ENCODE measurements around the gene MYOZ3. TPM values are rescaled to one million over a fixed set of nuclear protein-coding genes. Genes with fewer than 3 reads are reported as not detected.

MYOZ3 gene
- total RNA-seq, 1 donor from 2014 or later, result 5.5 TPM

DNA sequence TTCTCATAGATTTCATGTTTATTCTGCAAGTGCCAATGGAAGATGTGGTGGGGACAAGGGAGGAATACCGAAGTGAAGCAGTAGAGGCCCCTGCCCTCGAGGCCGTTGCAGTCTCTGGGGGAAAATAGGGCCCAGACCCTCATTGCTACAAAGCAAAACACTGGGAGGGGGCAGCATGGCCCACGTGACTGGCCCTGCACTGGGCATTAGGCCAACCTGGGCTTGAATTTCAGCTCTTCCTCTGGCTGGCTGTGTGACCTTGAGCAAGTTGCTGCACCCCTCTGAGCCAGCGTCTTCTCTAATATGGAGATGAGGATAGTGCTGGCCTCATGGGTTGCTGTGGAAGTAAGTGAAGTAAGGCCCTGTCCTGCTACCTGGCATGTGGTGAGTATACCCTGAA, 21.3 kb upstream of the MYOZ3 start:
- DNase-seq (ENCODE audit: missing footprints), result no peak
- intact Hi-C loops (cut with DNase I), result loop anchor here (2.0 kb wide), 1 partner anchor 13 kb away; no protein-coding TSS in a partner anchor
- ATAC-seq, result no peak

DNA sequence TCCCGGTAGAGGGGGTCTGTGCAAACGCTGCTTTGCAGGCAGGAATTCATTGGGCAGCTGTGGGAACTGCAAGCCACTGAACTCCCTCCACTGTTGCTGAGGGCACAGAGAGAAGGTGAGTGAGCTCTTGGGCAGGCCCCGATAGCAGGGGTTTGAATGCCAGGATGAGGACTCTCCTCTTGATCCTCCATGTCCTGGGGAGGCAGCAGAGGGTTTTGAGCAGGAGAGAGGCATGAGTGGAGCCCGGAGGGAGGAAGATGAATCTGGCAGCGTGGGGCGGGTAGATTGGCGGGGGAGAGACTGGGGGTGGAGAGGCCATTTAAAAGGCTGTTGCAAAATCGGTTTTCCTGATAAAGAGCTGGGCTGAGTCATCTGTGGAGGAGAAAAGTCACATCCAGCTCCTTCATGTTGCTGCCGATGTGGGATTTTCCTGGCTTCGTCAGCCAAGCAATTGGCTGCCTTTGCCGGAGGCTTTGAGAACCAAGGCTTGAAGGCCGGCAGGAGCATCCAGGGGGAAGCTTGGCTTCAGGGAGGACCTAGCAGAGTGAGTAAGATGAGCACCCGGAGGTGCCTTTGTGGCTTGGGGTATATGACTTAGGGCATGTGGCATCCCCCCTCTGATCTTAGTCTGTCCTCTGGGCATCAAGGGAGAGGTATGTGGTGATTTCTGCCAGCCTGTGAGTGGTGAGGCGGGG, 20.6 kb upstream of the MYOZ3 start, which contains the start of gene SYNPO:
Gene SYNPO, plus strand, starts transcription at position 350 of the 695 bp plus-strand sequence. CDS start 7,616 bp downstream, outside the sequence.
- intact Hi-C loops (cut with DNase I), result loop anchor here (2.0 kb wide), 1 partner anchor 14 kb away; no protein-coding TSS in a partner anchor
- peak; percentile 77 for ATAC-seq
- DNase-seq (ENCODE audit: missing footprints), result no peak

DNA sequence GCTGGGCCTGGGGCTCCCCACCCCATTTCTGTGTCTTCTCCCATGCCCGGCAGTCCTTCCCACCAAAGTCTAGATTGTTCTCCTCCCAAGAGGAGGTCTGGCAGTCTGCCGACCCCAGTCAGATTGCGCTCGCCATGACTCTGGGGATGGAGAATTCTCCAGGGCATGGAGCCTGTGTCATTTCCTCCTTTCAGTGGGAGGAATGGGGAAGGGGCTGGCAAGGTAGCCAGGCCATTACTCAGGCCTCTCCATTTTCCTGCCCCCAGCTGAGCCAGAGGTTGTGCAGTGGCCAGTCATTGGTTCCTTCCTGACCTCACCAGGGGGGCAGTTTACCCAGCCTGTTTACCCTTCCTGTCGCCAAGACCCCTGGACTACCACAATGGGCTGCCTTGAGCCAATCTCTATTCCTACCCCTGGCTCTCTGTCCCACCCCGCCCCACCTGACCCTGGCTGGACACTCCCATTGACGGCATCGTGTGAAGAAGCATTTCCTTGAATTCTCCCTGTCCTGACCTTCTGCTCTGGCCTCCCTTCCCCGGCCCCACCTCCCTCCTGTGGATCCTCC, 20.0 kb upstream of the MYOZ3 start:
- DNase-seq (ENCODE audit: missing footprints), result no peak
- ATAC-seq, result peak; percentile 32
- intact Hi-C loops (cut with DNase I), result loop anchor here (2.0 kb wide), 1 partner anchor 14 kb away; no protein-coding TSS in a partner anchor

DNA sequence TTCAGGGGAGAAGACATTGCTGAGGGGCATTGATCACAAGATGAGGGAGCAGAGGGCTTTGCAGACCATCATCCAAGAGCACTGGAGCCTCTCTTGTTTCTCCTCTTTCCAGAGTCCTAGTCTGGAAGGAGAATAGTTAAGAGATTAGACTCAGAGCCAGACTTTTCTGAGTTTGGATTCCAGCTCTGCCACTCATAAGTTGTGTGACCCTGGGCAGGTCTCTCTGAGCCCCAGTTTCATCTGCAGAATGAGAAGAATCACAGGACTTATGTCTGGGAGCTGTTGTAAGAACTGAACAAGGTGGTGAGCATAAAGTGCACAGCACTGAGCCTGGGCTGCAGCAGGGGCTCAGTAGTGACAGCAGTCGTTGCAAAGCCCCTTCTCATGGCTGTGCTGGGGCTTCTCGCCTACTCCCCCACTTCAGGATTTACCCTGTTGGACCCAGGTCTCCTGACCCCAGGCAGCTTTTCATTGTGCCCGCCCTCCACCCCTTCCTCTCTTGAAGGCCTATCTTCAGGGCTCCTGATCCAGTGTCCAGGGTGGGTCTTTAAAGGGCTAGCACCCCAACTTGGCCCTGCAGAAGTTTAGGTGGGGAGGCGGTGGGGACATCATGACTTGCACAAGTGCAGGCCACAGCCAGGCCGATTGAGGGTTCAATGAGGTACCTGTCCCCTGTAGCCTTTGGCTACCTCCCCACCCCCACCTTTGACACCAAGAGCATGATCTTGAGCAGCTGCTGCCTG, 19.1 kb upstream of the MYOZ3 start:
- no peak for DNase-seq (ENCODE audit: missing footprints)
- ATAC-seq, result no peak
- intact Hi-C loops (cut with DNase I), result loop anchor here (2.0 kb wide), 1 partner anchor 15 kb away; no protein-coding TSS in a partner anchor

DNA sequence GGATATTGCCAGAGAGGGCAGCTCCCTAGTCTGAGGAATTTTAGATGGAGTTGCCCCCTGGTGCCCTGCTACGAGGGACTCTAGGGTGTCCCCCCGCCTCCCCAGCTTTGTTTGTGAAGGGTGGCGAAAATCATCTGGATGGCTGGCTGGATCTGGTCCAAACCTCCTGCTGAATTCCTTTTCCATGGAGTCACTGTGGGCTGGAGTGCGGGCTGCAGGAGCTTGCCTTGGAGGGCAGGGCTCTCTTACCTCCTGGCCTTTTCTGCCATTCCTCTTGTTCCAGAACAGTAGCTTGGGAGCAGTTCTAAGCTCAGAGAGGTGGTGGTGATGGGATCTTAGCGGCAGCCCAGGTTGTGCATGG, 18.5 kb upstream of the MYOZ3 start:
- DNase-seq (ENCODE audit: missing footprints), result no peak
- intact Hi-C loops (cut with DNase I), result no loop called here
- ATAC-seq, result peak; percentile 26

DNA sequence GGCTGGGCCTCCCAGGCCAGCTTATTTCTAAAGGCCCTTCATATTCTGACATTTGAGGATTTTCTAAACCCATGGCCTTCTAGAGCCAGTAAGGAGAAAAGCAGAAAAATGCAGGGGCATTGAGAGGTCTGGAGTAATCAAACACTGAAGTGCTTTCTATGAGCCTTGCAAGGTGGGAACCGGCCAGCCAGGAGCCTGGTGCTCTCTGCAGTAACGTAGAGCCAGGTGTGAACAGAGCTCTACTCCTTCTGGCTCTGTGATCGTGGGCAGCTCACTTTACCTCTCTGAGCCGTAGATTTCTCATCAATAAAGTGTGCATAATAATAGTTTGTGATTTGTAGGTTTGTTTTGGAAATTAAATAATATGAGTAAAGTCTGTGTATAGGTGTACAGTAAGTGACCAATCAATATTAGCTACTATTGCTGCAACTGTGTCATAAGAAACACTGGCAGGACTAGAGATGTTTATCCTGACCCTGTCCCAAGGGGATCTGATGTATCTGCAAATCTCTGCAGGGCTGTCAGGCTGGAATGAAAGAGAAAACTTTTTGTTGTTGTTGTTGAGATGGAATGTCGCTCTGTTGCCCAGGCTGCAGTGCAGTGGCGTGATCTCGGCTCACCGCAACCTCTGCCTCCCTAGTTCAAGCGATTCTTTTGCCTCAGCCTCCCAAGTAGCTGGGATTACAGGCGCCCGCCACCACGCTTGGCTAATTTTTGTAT, 17.9 kb upstream of the MYOZ3 start:
- DNase-seq (ENCODE audit: missing footprints), result no peak
- ATAC-seq, result no peak
- intact Hi-C loops (cut with DNase I), result no loop called here

DNA sequence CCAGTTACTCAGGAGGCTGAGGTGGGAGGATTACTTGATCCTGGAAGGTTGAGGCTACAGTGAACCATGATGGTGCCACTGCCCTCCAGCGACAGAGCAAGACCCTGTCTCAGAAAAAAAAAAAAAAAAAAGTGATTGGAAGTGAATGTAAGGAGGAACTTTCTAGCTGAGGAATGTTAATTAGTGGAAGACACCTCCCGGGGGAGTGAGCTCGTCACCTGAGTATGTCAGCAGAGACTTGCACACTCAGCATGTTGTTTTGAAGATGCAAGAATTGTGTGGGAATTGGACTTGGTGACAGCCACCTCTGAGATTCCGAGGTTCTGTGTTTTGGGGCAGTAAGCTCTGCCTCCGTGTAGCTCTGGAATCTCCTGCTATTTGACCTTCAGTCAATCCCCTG, 17.0 kb upstream of the MYOZ3 start:
- intact Hi-C loops (cut with DNase I), result no loop called here
- ATAC-seq (no peak), DNase-seq (ENCODE audit: missing footprints) (no peak)

DNA sequence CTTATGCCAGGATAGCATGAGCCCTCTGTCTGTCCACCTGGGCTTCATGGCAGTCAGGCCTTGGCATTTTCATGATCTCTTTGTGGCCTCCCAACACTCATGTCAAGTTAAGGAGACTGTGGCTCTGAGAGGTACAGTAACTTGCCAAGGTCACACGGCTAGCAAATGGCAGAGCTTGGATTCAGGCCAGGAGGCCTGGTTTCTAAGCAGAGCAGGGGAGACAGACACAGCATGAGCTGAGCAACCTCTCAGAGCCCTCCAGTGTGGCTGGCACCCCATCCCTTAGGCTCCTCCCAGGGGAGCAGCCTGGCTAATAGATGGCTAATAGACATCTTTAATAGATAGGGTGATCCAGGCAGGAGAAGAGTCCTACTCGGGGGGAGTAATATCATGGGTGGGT, 16.5 kb upstream of the MYOZ3 start:
- ATAC-seq, result peak; percentile 21
- intact Hi-C loops (cut with DNase I), result no loop called here

DNA sequence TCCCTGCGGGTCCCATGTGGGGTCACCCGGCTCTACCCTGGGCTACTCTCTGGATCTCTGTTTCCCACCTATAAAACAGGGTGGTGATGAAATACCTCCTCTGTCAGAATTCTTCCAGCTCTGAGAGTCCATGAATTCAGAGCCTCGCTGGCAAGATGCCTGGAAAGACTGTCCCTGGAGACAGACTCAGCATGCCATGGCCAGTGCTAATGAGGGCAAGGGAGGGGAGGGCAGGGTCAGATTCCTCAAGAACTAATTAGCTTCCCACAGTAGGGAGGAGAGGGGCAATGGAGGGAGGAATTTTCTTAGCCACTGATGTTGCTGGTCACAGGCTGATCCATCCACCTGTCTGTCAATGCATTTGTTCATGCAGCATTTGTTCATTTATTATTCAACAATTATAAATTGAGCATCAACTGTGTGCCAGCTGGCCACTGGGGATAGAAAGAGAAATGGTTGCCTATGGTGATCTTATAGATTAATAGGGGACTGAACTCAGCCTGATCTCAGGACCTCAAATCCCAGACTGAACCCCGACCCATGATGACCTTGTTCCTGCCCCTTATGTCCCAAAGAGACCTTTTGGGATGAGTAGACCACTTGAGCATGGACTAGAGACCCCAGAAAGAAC, 15.9 kb upstream of the MYOZ3 start:
- intact Hi-C loops (cut with DNase I), result loop anchor here (5.0 kb wide), 1 partner anchor 33 kb away; no protein-coding TSS in a partner anchor

More for the DNA sequence above, 16.5 kb upstream of the MYOZ3 start:
- DNase-seq (ENCODE audit: missing footprints), result no peak

DNA sequence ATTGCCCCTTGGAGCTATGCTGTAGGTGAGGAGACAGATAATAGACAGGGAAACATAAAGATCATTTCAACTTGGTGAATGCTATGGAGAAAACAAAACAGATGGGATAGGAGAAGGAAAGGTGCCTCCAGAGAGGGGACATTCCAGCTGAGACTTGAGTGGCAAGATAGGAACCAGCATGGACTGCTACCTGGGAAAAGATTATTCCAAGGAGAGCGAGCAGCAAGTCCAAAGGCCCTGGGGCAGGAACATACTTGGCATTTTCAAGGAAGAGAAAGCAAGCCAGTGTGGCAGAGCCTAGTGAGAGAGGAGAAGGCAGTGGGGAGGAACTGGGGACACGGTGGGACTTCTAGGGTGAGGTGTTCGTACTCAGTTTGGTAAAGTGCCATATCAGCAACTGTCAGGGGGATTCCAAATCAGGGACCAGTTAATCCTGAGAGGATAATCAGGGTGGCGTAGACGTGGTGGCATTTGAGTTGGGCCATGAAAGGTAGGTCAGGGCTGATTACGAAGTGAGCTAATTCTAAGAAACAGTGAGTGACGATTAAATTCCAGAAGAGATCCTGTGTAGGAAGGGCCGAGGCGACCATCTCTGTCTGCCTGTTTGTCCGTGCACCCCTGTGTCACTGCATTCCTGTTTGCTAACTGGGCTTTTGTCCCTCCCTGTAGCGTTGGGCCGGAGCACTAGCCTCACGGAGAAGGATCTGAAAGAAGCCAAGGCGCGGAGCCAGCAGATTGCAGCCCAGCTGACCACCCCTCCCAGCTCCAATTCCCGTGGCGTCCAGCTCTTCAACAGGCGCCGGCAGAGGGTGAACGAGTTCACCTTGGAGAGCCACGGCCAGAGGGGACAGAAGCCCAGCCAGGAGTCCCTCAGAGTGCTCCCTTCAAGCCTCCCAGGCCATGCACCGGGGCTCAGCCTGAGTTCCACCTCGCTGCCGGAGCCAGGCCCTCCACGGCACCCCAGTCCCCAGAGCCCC, 13.5 kb upstream of the MYOZ3 start:
- DNase-seq (ENCODE audit: missing footprints), result peak; percentile 89
- peak; percentile 64 for ATAC-seq
- intact Hi-C loops (cut with DNase I), result loop anchor here (5.0 kb wide), 1 partner anchor 35 kb away; no protein-coding TSS in a partner anchor

More for the DNA sequence above, 15.9 kb upstream of the MYOZ3 start:
- ATAC-seq, result no peak
- DNase-seq (ENCODE audit: missing footprints), result no peak

DNA sequence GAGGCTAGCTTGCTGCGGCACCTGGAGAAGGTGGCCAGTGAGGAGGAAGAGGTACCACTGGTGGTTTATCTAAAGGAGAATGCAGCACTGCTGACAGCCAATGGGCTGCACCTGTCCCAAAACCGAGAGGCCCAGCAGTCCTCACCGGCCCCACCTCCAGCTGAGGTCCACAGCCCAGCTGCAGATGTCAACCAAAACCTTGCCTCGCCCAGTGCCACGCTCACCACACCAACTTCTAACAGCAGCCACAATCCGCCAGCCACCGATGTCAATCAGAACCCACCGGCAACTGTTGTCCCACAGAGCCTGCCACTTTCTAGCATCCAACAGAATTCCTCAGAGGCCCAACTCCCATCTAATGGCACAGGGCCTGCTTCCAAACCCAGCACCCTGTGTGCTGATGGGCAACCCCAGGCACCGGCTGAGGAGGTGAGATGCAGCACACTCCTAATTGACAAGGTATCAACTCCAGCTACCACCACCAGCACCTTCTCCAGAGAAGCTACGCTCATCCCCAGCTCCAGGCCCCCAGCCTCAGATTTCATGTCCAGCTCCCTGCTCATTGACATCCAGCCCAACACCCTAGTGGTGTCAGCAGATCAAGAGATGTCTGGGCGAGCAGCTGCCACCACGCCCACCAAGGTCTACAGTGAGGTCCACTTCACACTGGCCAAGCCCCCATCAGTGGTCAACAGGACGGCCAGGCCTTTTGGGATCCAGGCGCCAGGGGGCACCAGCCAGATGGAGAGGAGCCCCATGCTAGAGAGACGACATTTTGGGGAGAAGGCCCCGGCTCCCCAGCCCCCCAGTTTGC, 12.6 kb upstream of the MYOZ3 start:
- intact Hi-C loops (cut with DNase I), result loop anchor here (5.0 kb wide), 1 partner anchor 36 kb away; no protein-coding TSS in a partner anchor
- DNase-seq (ENCODE audit: missing footprints), result no peak
- ATAC-seq, result no peak

DNA sequence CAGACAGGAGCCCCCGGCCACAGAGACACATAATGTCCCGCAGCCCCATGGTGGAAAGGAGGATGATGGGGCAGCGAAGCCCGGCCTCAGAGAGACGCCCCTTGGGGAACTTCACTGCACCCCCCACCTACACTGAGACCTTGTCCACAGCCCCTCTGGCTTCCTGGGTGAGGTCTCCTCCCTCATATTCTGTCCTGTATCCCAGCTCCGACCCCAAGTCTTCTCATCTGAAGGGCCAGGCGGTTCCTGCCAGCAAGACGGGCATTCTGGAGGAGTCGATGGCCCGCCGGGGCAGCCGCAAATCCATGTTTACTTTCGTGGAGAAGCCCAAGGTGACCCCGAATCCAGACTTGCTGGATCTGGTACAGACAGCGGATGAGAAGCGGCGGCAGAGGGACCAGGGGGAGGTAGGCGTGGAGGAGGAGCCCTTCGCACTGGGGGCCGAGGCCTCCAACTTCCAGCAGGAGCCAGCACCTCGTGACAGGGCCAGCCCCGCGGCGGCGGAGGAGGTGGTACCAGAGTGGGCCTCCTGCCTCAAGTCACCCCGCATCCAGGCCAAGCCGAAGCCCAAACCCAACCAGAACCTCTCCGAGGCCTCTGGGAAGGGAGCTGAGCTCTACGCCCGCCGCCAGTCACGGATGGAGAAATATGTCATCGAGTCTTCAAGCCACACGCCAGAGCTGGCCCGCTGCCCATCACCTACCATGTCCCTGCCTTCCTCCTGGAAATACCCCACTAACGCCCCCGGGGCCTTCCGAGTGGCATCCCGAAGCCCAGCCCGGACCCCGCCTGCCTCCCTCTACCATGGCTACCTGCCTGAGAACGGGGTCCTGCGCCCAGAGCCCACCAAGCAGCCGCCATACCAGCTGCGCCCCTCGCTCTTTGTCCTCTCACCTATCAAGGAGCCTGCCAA, 11.7 kb upstream of the MYOZ3 start:
- ATAC-seq, result peak; percentile 30
- intact Hi-C loops (cut with DNase I), result loop anchor here (5.0 to 10.0 kb wide), 2 partner anchors 37 to 195 kb away; no protein-coding TSS in a partner anchor
- peak; percentile 86 for DNase-seq (ENCODE audit: missing footprints)

DNA sequence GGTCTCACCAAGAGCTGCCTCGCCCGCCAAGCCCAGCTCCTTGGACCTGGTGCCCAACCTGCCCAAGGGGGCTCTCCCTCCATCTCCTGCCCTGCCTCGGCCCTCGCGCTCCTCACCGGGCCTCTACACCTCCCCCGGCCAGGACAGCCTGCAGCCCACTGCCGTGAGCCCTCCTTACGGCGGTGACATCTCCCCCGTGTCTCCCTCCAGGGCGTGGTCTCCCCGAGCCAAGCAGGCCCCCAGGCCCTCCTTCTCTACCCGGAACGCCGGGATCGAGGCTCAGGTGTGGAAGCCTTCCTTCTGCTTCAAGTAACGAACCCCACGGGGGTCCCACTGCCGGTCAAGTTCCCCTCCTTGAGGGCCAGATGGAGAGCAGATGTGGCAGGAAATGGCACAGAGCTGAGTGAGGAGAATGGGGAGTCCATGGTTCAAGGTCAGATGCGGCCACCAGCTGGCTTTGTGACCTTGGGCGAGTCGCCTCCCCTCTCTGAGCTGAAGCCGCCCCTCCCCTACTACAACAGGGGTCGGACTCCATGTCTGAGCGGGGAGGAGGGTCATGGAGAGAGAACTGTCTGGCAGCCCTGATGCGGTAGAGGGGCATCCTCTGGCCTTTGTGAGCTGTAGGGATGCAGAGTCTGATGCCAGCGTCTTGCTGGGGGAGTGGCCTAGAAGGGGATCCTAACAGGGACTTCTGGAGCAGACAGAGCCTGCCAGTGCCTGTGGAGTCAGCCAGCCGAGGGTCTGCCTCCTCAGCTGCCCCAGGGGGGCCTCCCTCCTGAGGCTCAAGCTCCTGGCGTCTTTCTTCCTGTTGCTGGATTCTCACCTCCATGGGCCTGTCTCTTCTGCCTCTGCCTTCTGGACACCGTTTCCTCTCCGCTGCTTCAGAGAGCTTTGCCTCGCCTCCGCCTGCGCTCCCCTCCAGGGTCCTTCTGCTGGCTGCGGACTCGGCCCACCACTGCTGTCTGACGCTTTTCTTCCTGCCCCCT, 10.7 kb upstream of the MYOZ3 start:
- DNase-seq (ENCODE audit: missing footprints) (no peak), ATAC-seq (no peak)
- intact Hi-C loops (cut with DNase I), result loop anchor here (10.0 kb wide), 1 partner anchor 196 kb away; no protein-coding TSS in a partner anchor

DNA sequence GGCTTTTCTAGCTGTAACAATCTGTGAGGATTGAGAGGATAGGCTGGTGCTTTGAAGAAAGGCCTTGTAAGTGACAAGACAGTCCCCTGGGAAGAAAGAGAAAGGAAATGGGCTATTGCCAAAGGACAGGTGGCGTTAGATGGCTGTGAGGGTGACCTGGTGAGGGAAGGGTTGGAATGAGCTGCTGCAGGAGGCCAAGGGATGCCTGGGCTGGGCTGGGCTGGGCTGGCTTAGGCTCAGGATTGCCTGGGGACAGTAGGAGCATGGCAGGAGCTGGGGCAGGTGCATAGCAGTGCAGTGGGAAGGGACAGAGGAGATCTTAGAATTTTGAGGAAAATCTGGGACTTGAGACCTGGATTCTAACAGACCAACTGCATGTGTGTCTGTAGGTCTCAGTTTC, 9.7 kb upstream of the MYOZ3 start:
- intact Hi-C loops (cut with DNase I), result loop anchor here (10.0 kb wide), 1 partner anchor 197 kb away; no protein-coding TSS in a partner anchor
- ATAC-seq, result no peak
- DNase-seq (ENCODE audit: missing footprints), result no peak
